Panc1 (cell line): ENCODE results near the gene SREK1IP1. TPM values are rescaled to one million over a fixed set of nuclear protein-coding genes. Genes with fewer than 3 reads are reported as not detected.

ENCODE experiments used
- ATAC-seq: fragments of 200-7000 bp; cut with Tn5 transposase; 2 replicates; pipeline ENCODE4 v1.9.1; 2020; ENCODE audit warnings: mild to moderate bottlenecking, moderate library complexity
- BruUV-seq: library from RNA; stranded (reverse); fragments of 400-500 nt; replicated peaks from 2 replicates; lab custom pipeline; 2021; lab: Mats Ljungman, UMichigan
- CTCF ChIA-PET: fragments of 300-600 bp; sonication (Branson Sonifier 250); formaldehyde crosslinking; loops from one replicate; lab custom pipeline; 2022; ENCODE audit warnings: antibody characterized with exemption; lab: Charles Lee
- POLR2A ChIA-PET: fragments of 300-600 bp; sonication (Branson Sonifier 250); formaldehyde crosslinking; loops from one replicate; lab custom pipeline; 2022; ENCODE audit warnings: antibody characterized with exemption; lab: Charles Lee
- DNase-seq: peaks from one replicate; pipeline ENCODE4 v3.0.0-alpha.2; 2010; ENCODE audit warnings: low read depth, low spot score
- H3K27ac ChIP-seq: 2 replicates; pipeline ENCODE4 v1.5.1; 2011; ENCODE audit warnings: mild to moderate bottlenecking, low read length, inconsistent platforms
- H3K27me3 ChIP-seq: fragments of 200-500 bp; sonication (Bioruptor generic); 2 replicates; pipeline ENCODE4 v1.6.0; 2014; ENCODE audit warnings: low read length, inconsistent platforms; ENCODE audit not compliant: control insufficient read depth, insufficient read depth
- H3K36me3 ChIP-seq: fragments of 200-500 bp; sonication (Bioruptor generic); 2 replicates; pipeline ENCODE4 v1.5.1; 2014; ENCODE audit warnings: inconsistent platforms, mild to moderate bottlenecking, low read length, moderate library complexity; ENCODE audit not compliant: control insufficient read depth, insufficient read depth
- H3K4me1 ChIP-seq: 2 replicates; pipeline ENCODE4 v1.5.1; 2011; ENCODE audit warnings: inconsistent platforms, mild to moderate bottlenecking, low read length, moderate library complexity; ENCODE audit not compliant: control insufficient read depth, insufficient read depth
- H3K4me3 ChIP-seq, 2 experiments: 2 replicates each; pipeline ENCODE4 v1.5.1; 2011 to 2012; ENCODE audit warnings: low read depth in 2 of 2, low read length in 2 of 2, mild to moderate bottlenecking in 2 of 2, inconsistent platforms in 1 of 2, moderate library complexity in 1 of 2
- H3K9me3 ChIP-seq: fragments of 200-500 bp; sonication (Bioruptor generic); 2 replicates; pipeline ENCODE4 v1.5.1; 2014; ENCODE audit warnings: low read depth, mild to moderate bottlenecking, inconsistent platforms, low read length, moderate library complexity; ENCODE audit not compliant: control insufficient read depth, insufficient read depth
- POLR2AphosphoS5 ChIP-seq: IDR thresholded peaks from 2 replicates; pipeline ENCODE4 v1.6.1; 2012; ENCODE audit warnings: mild to moderate bottlenecking, low read depth, low read length, moderate library complexity
- SIN3A ChIP-seq: IDR thresholded peaks from 2 replicates; pipeline ENCODE4 v1.6.1; 2012; ENCODE audit warnings: low read depth, mild to moderate bottlenecking, low read length, moderate library complexity, borderline replicate concordance; ENCODE audit not compliant: insufficient read depth
- TCF7L2 ChIP-seq: IDR thresholded peaks from 2 replicates; pipeline ENCODE4 v1.6.1; 2011; ENCODE audit warnings: mild to moderate bottlenecking, low read depth, low read length, inconsistent platforms
- in situ Hi-C: cut with HindIII; loops from 2 replicates; pipeline ENCODE4 v1.10.0; 2016; ENCODE audit warnings: low sequenced_read_pairs, low pct_unique_long_range_greater_than_20kb
- intact Hi-C: fragments of 100-400 bp; cut with micrococcal nuclease; formaldehyde crosslinking; loops from one replicate; pipeline ENCODE4 v1.10.0; 2022; ENCODE audit not compliant: unreplicated experiment
- total RNA-seq: library from RNA; stranded (reverse); gene quantifications from one replicate; pipeline ENCODE4 v1.2.1, GENCODE V29; 2021; ENCODE audit not compliant: unreplicated experiment
- TF ChIP-seq, protein P1 (sequence below), 2 experiments: IDR thresholded peaks; 2 replicates each; pipeline ENCODE4 v1.6.1; 2011 to 2012; ENCODE audit warnings: low read depth in 2 of 2, control low read depth in 1 of 2, low read length in 1 of 2, mild to moderate bottlenecking in 1 of 2, moderate library complexity in 1 of 2; ENCODE audit not compliant: insufficient read depth in 1 of 2
- TF ChIP-seq, protein P2 (sequence below): fragments of 450-650 bp; IDR thresholded peaks from 2 replicates; pipeline ENCODE4 v1.5.1; 2017; ENCODE audit warnings: mild to moderate bottlenecking

The SREK1IP1 gene
- total RNA-seq, 1 experiment from 2014 or later = 13.3 TPM

DNA sequence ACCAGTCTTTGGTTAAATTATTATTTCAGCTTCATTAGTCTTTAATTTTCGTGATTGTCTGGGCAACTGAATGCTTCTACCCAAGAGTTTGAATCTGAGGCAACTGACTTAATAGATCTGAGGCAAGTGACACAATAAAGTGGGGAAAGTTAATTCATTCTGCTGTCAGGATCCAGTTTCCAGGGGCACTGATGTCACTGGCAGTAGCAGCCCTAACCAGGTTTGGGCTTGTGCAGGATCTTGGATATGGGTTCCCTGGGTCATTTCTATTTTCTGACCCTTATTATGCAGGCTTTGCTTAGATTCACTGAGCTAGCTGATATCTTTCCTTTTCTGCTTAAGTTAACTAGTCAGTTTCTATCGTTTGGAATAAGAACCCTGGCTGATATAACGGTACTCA, 9.6 kb downstream of the SREK1IP1 start:
- Histone ChIP-seq H3K4me1 (no peaks in the 10 kb centered on the region), H3K27me3 (no peaks in the 10 kb centered on the region), H3K4me3 (no peak overlapping the region), H3K27ac (no peak overlapping the region), H3K9me3 (no peaks in the 10 kb centered on the region), H3K36me3 (peaks cover 1% of the 10 kb centered on the region; the same call in 1 of the 2 replicates)
- ChIA-PET CTCF (no interaction called here), POLR2A (no interaction called here)
- no peak for DNase-seq
- ATAC-seq = no peak
- intact Hi-C loops = no loop called here
- TF ChIP-seq TCF7L2 = no peak
- TF ChIP-seq, protein P1, sequence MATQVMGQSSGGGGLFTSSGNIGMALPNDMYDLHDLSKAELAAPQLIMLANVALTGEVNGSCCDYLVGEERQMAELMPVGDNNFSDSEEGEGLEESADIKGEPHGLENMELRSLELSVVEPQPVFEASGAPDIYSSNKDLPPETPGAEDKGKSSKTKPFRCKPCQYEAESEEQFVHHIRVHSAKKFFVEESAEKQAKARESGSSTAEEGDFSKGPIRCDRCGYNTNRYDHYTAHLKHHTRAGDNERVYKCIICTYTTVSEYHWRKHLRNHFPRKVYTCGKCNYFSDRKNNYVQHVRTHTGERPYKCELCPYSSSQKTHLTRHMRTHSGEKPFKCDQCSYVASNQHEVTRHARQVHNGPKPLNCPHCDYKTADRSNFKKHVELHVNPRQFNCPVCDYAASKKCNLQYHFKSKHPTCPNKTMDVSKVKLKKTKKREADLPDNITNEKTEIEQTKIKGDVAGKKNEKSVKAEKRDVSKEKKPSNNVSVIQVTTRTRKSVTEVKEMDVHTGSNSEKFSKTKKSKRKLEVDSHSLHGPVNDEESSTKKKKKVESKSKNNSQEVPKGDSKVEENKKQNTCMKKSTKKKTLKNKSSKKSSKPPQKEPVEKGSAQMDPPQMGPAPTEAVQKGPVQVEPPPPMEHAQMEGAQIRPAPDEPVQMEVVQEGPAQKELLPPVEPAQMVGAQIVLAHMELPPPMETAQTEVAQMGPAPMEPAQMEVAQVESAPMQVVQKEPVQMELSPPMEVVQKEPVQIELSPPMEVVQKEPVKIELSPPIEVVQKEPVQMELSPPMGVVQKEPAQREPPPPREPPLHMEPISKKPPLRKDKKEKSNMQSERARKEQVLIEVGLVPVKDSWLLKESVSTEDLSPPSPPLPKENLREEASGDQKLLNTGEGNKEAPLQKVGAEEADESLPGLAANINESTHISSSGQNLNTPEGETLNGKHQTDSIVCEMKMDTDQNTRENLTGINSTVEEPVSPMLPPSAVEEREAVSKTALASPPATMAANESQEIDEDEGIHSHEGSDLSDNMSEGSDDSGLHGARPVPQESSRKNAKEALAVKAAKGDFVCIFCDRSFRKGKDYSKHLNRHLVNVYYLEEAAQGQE (IDR thresholded peaks at IDR 0.05; ENCODE audit: insufficient read depth in 1 of 2, low read depth in 2 of 2, low read length in 1 of 2) = no peak
- no TSS peak for BruUV-seq
- in situ Hi-C loops = no loop called here

DNA sequence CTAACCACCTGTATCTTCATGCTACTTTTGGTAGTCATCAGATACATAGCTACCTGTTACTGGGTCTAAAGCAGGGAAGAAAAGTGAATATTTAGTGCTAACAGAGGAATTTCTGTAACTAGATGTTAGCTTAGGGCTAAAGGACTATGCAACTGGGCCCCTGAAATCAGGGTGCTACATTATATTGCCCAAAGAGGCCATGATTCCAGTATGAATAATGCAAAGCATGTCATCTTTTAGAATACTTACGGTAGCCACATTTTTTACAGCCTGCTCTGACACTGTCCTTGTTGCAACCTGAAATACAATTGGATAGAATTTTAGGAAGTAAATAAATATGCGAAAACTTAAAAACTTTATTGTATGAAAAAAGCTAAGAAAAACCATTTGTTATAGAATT, 14.4 kb downstream of the SREK1IP1 start:
- H3K27me3 ChIP-seq = no peaks in the 10 kb centered on the region
- CTCF ChIA-PET = no interaction called here
- no peak for DNase-seq
- intact Hi-C loops (no loop called here), in situ Hi-C loops (no loop called here)
- BruUV-seq = no TSS peak
- H3K4me1 ChIP-seq = no peaks in the 10 kb centered on the region
- H3K36me3 ChIP-seq = no peaks in the 10 kb centered on the region
- no peak for ATAC-seq
- no peak overlapping the region for H3K4me3 ChIP-seq
- H3K27ac ChIP-seq = no peak overlapping the region
- H3K9me3 ChIP-seq = no peaks in the 10 kb centered on the region
- POLR2A ChIA-PET = no interaction called here
- TF ChIP-seq, protein P1 (IDR thresholded peaks at IDR 0.05; ENCODE audit: insufficient read depth in 1 of 2, low read depth in 2 of 2, low read length in 1 of 2) = no peak
- TF ChIP-seq TCF7L2 (no peak), SIN3A (no peak), POLR2AphosphoS5 (no peak)
- TF ChIP-seq, protein P2, sequence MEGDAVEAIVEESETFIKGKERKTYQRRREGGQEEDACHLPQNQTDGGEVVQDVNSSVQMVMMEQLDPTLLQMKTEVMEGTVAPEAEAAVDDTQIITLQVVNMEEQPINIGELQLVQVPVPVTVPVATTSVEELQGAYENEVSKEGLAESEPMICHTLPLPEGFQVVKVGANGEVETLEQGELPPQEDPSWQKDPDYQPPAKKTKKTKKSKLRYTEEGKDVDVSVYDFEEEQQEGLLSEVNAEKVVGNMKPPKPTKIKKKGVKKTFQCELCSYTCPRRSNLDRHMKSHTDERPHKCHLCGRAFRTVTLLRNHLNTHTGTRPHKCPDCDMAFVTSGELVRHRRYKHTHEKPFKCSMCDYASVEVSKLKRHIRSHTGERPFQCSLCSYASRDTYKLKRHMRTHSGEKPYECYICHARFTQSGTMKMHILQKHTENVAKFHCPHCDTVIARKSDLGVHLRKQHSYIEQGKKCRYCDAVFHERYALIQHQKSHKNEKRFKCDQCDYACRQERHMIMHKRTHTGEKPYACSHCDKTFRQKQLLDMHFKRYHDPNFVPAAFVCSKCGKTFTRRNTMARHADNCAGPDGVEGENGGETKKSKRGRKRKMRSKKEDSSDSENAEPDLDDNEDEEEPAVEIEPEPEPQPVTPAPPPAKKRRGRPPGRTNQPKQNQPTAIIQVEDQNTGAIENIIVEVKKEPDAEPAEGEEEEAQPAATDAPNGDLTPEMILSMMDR = no peak
